SK-N-SH treated with all-trans-retinoic acid at 6 μM for 48 hours (cell line): ENCODE results near the gene ARMC10.
A peak's percentile ranks its signal among the peaks of the same experiment; 100 is the strongest.
"Not testable (repeated sequence)": the region's sequence is repeated elsewhere in the genome, so short reads cannot be mapped to it uniquely, and the experiment has no call there.

ENCODE experiments used
- ATAC-seq: fragments of 200-7000 bp; cut with Tn5 transposase; 3 replicates; pipeline ENCODE4 v1.9.1; 2020; ENCODE audit warnings: mild to moderate bottlenecking, moderate library complexity
- ARNTL ChIP-seq: fragments of 450-650 bp; formaldehyde crosslinking; IDR thresholded peaks from 2 replicates; pipeline ENCODE4 v1.5.0; 2020; ENCODE audit warnings: low read depth, mild to moderate bottlenecking, moderate library complexity, borderline replicate concordance
- BACH2 ChIP-seq: fragments of 250-450 bp; sonication (Bioruptor Pico); IDR thresholded peaks from 2 replicates; pipeline ENCODE4 v1.9.0; 2021; ENCODE audit warnings: mild to moderate bottlenecking, borderline replicate concordance
- CSRNP3 ChIP-seq: fragments of 250-450 bp; sonication (Bioruptor Pico); IDR thresholded peaks from 2 replicates; pipeline ENCODE4 v1.5.1; 2021; ENCODE audit warnings: mild to moderate bottlenecking, moderate library complexity
- ESRRG ChIP-seq: fragments of 250-450 bp; sonication (Bioruptor Pico); IDR thresholded peaks from 2 replicates; pipeline ENCODE4 v1.6.1; 2021; ENCODE audit warnings: mild to moderate bottlenecking
- GLIS3 ChIP-seq: fragments of 250-450 bp; sonication (Bioruptor Pico); IDR thresholded peaks from 2 replicates; pipeline ENCODE4 v1.5.0; 2020; ENCODE audit warnings: mild to moderate bottlenecking, moderate library complexity
- ISL1 ChIP-seq: fragments of 250-450 bp; sonication (Bioruptor Pico); IDR thresholded peaks from 2 replicates; pipeline ENCODE4 v2.1.2; 2022; ENCODE audit warnings: mild to moderate bottlenecking, moderate library complexity
- OSR1 ChIP-seq: fragments of 250-450 bp; sonication (Bioruptor Pico); IDR thresholded peaks from 2 replicates; pipeline ENCODE4 v1.8.0; 2022; ENCODE audit warnings: moderate library complexity, mild to moderate bottlenecking, inconsistent platforms
- RARB ChIP-seq: fragments of 250-450 bp; sonication (Bioruptor Pico); IDR thresholded peaks from 2 replicates; pipeline ENCODE4 v1.8.0; 2021; ENCODE audit warnings: mild to moderate bottlenecking, moderate library complexity
- SNAI2 ChIP-seq: fragments of 250-450 bp; sonication (Bioruptor Pico); IDR thresholded peaks from 2 replicates; pipeline ENCODE4 v1.5.0; 2020; ENCODE audit warnings: mild to moderate bottlenecking, moderate library complexity
- TCF4 ChIP-seq: fragments of 250-450 bp; sonication (Bioruptor Pico); IDR thresholded peaks from 2 replicates; pipeline ENCODE4 v1.8.0; 2021; ENCODE audit warnings: mild to moderate bottlenecking, moderate library complexity, borderline replicate concordance
- ZC3H10 ChIP-seq: fragments of 250-450 bp; sonication (Bioruptor Pico); IDR thresholded peaks from 2 replicates; pipeline ENCODE4 v1.5.1; 2021; ENCODE audit warnings: mild to moderate bottlenecking, moderate library complexity
- ZFP3 ChIP-seq: fragments of 250-450 bp; sonication (Bioruptor Pico); IDR thresholded peaks from 2 replicates; pipeline ENCODE4 v1.5.0; 2020; ENCODE audit warnings: mild to moderate bottlenecking, moderate library complexity
- ZFP30 ChIP-seq: fragments of 450-650 bp; formaldehyde crosslinking; IDR thresholded peaks from 2 replicates; pipeline ENCODE4 v1.5.0; 2022; ENCODE audit warnings: mild to moderate bottlenecking, moderate library complexity
- ZNF565 ChIP-seq: fragments of 450-650 bp; formaldehyde crosslinking; conservative IDR thresholded peaks from 2 replicates; pipeline ENCODE4 v1.5.0; 2020; ENCODE audit warnings: low read depth, mild to moderate bottlenecking, moderate library complexity
- ZNF70 ChIP-seq: fragments of 450-650 bp; formaldehyde crosslinking; IDR thresholded peaks from 2 replicates; pipeline ENCODE4 v1.5.0; 2020; ENCODE audit warnings: mild to moderate bottlenecking, moderate library complexity
- ZNF8 ChIP-seq: fragments of 450-650 bp; formaldehyde crosslinking; IDR thresholded peaks from 2 replicates; pipeline ENCODE4 v1.5.0; 2020; ENCODE audit warnings: mild to moderate bottlenecking, moderate library complexity
- TF ChIP-seq, protein P1 (sequence below): fragments of 250-450 bp; sonication (Bioruptor Pico); IDR thresholded peaks from 2 replicates; pipeline ENCODE4 v1.8.0; 2020; ENCODE audit warnings: mild to moderate bottlenecking, moderate library complexity, borderline replicate concordance
- TF ChIP-seq, protein P2 (sequence below): fragments of 250-450 bp; sonication (Bioruptor Pico); IDR thresholded peaks from 2 replicates; pipeline ENCODE4 v1.5.1; 2020; ENCODE audit warnings: low read depth, mild to moderate bottlenecking, moderate library complexity

The ARMC10 gene

DNA sequence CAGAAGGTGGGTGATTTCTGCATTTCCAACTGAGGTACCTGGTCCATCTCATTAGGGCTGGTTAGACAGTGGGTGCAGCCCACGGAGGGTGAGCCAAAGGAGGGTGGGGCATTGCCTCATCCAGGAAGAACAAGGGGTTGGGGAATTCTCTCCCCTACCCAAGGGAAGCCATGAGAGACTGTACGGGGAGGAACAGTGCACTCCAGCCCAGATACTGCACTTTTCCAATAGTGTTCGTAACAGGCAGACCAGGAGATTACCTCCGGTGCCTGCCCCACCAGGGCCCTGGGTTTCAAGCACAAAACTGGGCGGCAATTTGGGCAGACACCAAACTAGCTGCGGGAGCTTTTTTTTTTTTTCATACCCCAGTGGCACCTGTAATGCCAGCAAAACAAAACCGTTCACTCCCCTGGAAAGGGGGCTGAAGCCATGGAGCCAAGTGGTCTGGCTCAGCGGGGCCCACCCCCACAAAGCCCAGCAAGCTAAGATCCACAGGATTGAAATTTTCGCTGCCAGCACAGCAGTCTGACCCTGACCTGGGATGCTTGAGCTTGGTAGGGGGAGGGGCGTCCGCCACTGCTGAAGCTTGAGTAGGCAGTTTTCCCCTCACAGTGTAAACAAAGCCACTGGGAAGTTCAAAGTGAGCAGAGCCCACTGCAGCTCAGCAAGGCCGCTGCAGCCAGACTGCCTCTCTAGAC is 31.2 kb downstream of the ARMC10 start (continued):
- TF ChIP-seq, protein P1, sequence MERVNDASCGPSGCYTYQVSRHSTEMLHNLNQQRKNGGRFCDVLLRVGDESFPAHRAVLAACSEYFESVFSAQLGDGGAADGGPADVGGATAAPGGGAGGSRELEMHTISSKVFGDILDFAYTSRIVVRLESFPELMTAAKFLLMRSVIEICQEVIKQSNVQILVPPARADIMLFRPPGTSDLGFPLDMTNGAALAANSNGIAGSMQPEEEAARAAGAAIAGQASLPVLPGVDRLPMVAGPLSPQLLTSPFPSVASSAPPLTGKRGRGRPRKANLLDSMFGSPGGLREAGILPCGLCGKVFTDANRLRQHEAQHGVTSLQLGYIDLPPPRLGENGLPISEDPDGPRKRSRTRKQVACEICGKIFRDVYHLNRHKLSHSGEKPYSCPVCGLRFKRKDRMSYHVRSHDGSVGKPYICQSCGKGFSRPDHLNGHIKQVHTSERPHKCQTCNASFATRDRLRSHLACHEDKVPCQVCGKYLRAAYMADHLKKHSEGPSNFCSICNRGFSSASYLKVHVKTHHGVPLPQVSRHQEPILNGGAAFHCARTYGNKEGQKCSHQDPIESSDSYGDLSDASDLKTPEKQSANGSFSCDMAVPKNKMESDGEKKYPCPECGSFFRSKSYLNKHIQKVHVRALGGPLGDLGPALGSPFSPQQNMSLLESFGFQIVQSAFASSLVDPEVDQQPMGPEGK (CRISPR knock-in tag): no peak
- TF ChIP-seq ZNF565 (no peak), TCF4 (no peak), ZFP3 (no peak), ESRRG (CRISPR knock-in tag) (no peak)

- ATAC-seq: not testable (repeated sequence)
Observed at GRCh38 chr7:103106703-103107070, 31.7 kb downstream of the ARMC10 start.

DNA sequence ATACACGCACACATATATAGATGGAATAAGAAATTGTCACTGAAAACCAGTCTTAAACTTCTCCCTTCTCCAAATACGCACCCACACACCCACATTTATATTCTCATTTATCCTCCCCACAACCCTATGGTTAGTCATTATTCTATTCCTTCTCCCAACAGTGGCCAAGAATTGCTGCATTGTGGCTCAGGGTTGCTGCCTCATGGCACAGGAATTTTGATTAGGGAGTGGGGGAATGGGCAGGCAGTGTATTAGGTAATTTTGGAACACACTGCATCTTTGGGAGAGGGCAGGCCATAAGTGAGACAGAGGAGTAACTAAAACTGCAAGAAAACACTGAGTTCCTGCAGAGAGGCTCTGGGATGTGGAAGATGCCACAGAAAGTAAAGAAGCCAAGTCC is 38.2 kb downstream of the ARMC10 start:
- no peak for TF ChIP-seq ARNTL (CRISPR knock-in tag)
- TF ChIP-seq, protein P2, sequence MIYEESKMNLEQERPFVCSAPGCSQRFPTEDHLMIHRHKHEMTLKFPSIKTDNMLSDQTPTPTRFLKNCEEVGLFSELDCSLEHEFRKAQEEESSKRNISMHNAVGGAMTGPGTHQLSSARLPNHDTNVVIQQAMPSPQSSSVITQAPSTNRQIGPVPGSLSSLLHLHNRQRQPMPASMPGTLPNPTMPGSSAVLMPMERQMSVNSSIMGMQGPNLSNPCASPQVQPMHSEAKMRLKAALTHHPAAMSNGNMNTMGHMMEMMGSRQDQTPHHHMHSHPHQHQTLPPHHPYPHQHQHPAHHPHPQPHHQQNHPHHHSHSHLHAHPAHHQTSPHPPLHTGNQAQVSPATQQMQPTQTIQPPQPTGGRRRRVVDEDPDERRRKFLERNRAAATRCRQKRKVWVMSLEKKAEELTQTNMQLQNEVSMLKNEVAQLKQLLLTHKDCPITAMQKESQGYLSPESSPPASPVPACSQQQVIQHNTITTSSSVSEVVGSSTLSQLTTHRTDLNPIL (CRISPR knock-in tag): peak; percentile 86
- TF ChIP-seq, protein P1 (CRISPR knock-in tag): peak; percentile 53; the same call in 1 of the 2 replicates
- no peak for TF ChIP-seq ZNF70 (CRISPR knock-in tag)
- no peak for TF ChIP-seq ZNF8
- no peak for TF ChIP-seq OSR1 (CRISPR knock-in tag)
- no peak for TF ChIP-seq ZNF565
- TF ChIP-seq ISL1 (CRISPR knock-in tag): peak; percentile 73
- no peak for TF ChIP-seq TCF4
- peak; percentile 75; the same call in 1 of the 2 replicates for TF ChIP-seq ZFP3
- ATAC-seq: peak; percentile 93

DNA sequence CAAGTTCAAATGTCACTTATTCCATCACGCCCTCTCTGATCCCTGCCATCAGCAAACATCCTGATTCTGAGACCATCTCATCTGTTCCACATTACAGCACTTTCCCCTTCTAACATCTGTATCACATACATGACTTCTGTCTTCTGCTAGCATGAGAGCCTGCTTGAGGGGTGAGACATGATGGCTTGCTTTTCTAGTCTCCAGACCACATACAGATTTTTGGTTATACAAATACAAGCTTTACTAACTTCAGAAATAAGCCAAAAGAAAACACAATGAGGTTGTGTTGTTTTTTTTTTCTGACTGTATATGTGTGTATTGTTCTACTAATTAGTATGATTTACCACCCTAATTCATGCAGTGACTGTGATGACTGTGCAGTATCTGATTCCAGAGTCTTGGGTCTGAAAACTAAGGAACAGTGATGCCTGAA is 39.7 kb downstream of the ARMC10 start:
- no peak for ATAC-seq
- TF ChIP-seq BACH2 (CRISPR knock-in tag) (no peak), RARB (no peak), GLIS3 (no peak), OSR1 (CRISPR knock-in tag) (no peak)

DNA sequence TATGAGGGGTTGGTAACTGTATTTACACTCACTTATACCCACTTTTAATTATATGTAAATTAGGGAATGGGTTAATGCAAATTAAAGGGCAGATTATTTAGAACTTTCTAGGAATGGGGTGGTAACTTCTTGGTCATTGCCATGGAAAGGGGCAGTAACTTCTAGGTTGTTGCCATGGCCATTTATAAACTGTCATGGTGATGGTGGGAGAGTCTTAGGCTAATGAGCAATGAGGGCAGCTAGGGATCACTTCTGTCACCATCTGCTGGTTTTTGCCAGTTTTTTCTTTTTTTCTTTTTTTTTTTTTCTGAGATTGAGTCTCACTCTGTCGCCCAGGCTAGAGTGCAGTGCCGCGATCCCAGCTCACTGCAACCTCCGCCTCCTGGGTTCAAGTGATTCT is 40.8 kb downstream of the ARMC10 start:
- ATAC-seq: no peak
- TF ChIP-seq, protein P2 (CRISPR knock-in tag): no peak
- TF ChIP-seq SNAI2: no peak
- no peak for TF ChIP-seq ZFP3
- no peak for TF ChIP-seq RARB
- no peak for TF ChIP-seq OSR1 (CRISPR knock-in tag)
- TF ChIP-seq CSRNP3 (CRISPR knock-in tag): no peak
- TF ChIP-seq ZC3H10 (CRISPR knock-in tag): no peak
- no peak for TF ChIP-seq ZFP30 (CRISPR knock-in tag)
